GM18502 (cell line): ENCODE measurements around the gene MAP2K6.
A peak's percentile ranks its signal among the peaks of the same experiment; 100 is the strongest.

Experiments used
- ATAC-seq: cut with Tn5 transposase; IDR thresholded peaks from one replicate; pipeline ENCODE4 v1.9.1; 2021; ENCODE audit warnings: mild to moderate bottlenecking; ENCODE audit not compliant: unreplicated experiment, poor library complexity

Gene MAP2K6

GRCh38 chr17:69523244-69523861, 108.9 kb downstream of the MAP2K6 start:
- ATAC-seq: peak; percentile 74

GRCh38 chr17:69524854-69525253, 110.4 kb downstream of the MAP2K6 start:
- ATAC-seq: no peak

- peak; percentile 58 for ATAC-seq
Observed at GRCh38 chr17:69525920-69526841, 111.7 kb downstream of the MAP2K6 start.

- no peak for ATAC-seq
Observed at GRCh38 chr17:69528035-69528434, 113.5 kb downstream of the MAP2K6 start.

GRCh38 chr17:69533481-69534234, 119.2 kb downstream of the MAP2K6 start:
- ATAC-seq: no peak

- no peak for ATAC-seq
Observed at GRCh38 chr17:69534235-69534621, 119.7 kb downstream of the MAP2K6 start.

GRCh38 chr17:69535016-69535570, 120.6 kb downstream of the MAP2K6 start:
- no peak for ATAC-seq

GRCh38 chr17:69538795-69539194, 124.3 kb downstream of the MAP2K6 start:
- ATAC-seq: no peak

GRCh38 chr17:69539274-69539673, 124.8 kb downstream of the MAP2K6 start:
- no peak for ATAC-seq

GRCh38 chr17:69539781-69540319, 125.4 kb downstream of the MAP2K6 start:
- ATAC-seq: no peak

- no peak for ATAC-seq
Observed at GRCh38 chr17:69540356-69540755, 125.9 kb downstream of the MAP2K6 start.

GRCh38 chr17:69547230-69547629, 132.7 kb downstream of the MAP2K6 start:
- no peak for ATAC-seq

GRCh38 chr17:69547947-69548346, 133.4 kb downstream of the MAP2K6 start:
- ATAC-seq: peak; percentile 61

- ATAC-seq: no peak
Observed at GRCh38 chr17:69551212-69552010, 136.9 kb downstream of the MAP2K6 start.

- ATAC-seq: no peak
Observed at GRCh38 chr17:69552986-69553667, 138.6 kb downstream of the MAP2K6 start.

GRCh38 chr17:69555056-69555455, 140.6 kb downstream of the MAP2K6 start:
- ATAC-seq: no peak

GRCh38 chr17:69557339-69557738, 142.8 kb downstream of the MAP2K6 start:
- ATAC-seq: no peak

- no peak for ATAC-seq
Observed at GRCh38 chr17:69558796-69559195, 144.3 kb downstream of the MAP2K6 start.

- ATAC-seq: no peak
Observed at GRCh38 chr17:69560987-69561441, 146.5 kb downstream of the MAP2K6 start.
